Effector CD8-positive, alpha-beta T cell (primary cell): ENCODE data around the gene ANOS1.

Experiments
- DNase-seq: peaks from one replicate; lab custom pipeline; 2025; lab: John Stamatoyannopoulos, UW

ANOS1 gene

GRCh38 chrX:8720136-8720535, 11.8 kb downstream of the ANOS1 start:
- DNase-seq, result no peak

- DNase-seq, result no peak
Measured at GRCh38 chrX:8717354-8717753, 14.6 kb downstream of the ANOS1 start.

- no peak for DNase-seq
Measured at GRCh38 chrX:8714164-8714563, 17.8 kb downstream of the ANOS1 start.

GRCh38 chrX:8711401-8711800, 20.5 kb downstream of the ANOS1 start:
- DNase-seq, result no peak

- no peak for DNase-seq
Measured at GRCh38 chrX:8704184-8704583, 27.8 kb downstream of the ANOS1 start.

- DNase-seq, result no peak
Measured at GRCh38 chrX:8692871-8693270, 39.1 kb downstream of the ANOS1 start.

GRCh38 chrX:8689473-8689872, 42.5 kb downstream of the ANOS1 start:
- DNase-seq, result no peak

GRCh38 chrX:8688776-8689175, 43.2 kb downstream of the ANOS1 start:
- DNase-seq, result no peak

- no peak for DNase-seq
Measured at GRCh38 chrX:8684201-8684965, 47.6 kb downstream of the ANOS1 start.

- DNase-seq, result no peak
Measured at GRCh38 chrX:8683687-8684086, 48.2 kb downstream of the ANOS1 start.

GRCh38 chrX:8679550-8679949, 52.4 kb downstream of the ANOS1 start:
- DNase-seq, result no peak

GRCh38 chrX:8675006-8675630, 56.8 kb downstream of the ANOS1 start:
- no peak for DNase-seq

GRCh38 chrX:8673201-8673600, 58.7 kb downstream of the ANOS1 start:
- DNase-seq, result no peak

- DNase-seq, result no peak
Measured at GRCh38 chrX:8672176-8672575, 59.8 kb downstream of the ANOS1 start.

GRCh38 chrX:8668813-8669212, 63.1 kb downstream of the ANOS1 start:
- no peak for DNase-seq

- no peak for DNase-seq
Measured at GRCh38 chrX:8663325-8663724, 68.6 kb downstream of the ANOS1 start.

- DNase-seq, result no peak
Measured at GRCh38 chrX:8657883-8658282, 74.1 kb downstream of the ANOS1 start.

GRCh38 chrX:8653956-8654355, 78.0 kb downstream of the ANOS1 start:
- no peak for DNase-seq

- no peak for DNase-seq
Measured at GRCh38 chrX:8649969-8650368, 82.0 kb downstream of the ANOS1 start.

GRCh38 chrX:8647176-8647575, 84.8 kb downstream of the ANOS1 start:
- DNase-seq, result no peak

GRCh38 chrX:8639949-8640475, 91.9 kb downstream of the ANOS1 start:
- DNase-seq, result no peak

GRCh38 chrX:8636497-8636896, 95.4 kb downstream of the ANOS1 start:
- no peak for DNase-seq

GRCh38 chrX:8635812-8636211, 96.1 kb downstream of the ANOS1 start:
- no peak for DNase-seq

GRCh38 chrX:8632924-8633323, 99.0 kb downstream of the ANOS1 start:
- DNase-seq, result no peak
